ENCODE measurements around the gene ENAH. TPM values are rescaled to one million over a fixed set of nuclear protein-coding genes. Genes with fewer than 3 reads are reported as not detected.
"Not testable (repeated sequence)": the region's sequence is repeated elsewhere in the genome, so short reads cannot be mapped to it uniquely, and the experiment has no call there.

The ENAH gene
- not detected for total RNA-seq

DNA sequence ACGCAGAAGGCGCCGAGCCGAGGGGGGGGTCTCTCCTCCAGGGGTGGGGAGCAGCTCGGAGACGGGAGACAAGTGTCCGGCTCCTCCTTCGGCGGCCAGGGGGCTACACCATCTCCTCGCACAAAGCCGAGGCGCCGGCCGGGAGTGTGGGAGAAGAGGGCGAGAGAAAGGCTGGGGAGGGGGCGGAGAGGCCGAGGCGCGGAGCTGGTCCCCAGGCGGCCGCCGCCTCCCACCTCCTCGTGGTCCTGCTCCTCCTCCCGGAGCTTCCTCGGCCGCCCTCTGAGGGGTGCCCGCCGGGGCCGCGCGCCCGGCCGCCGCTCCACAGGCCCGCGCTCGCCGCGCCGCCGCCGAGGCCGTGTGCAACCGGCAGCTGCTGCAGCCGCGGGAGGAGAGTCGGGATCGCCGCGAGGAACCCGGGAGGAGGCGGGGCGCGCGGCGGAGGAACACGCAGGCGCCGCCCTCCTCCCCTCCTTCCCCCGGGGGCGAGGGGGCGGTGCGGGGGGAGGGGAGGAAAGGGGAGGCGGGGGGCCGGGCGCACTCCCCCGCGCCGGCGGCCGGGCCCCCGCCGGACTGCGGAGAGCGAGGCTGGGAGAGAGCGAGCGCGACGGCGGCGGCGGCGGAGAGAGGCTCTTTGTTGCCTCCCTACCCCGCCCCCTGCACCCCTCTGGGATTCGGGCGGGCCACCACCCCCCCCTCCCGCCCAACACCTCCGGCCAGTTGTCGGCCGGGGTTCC, at the start of gene ENAH:
ENAH (minus strand) TSS at position 395 of the 734 bp plus-strand sequence. CDS start 433 bp downstream, outside the sequence.
- CTCF ChIA-PET: no interaction called here
- Mint-ChIP-seq H3K27ac (no peak within 1 kb of the TSS), H3K36me3 (no peaks in the 10 kb centered on the region), H3K4me3 (peak within 1 kb of the TSS; percentile 77), H3K27me3 (peaks cover 57% of the 10 kb centered on the region), H3K9me3 (ENCODE audit: low read depth) (no peaks in the 10 kb centered on the region), H3K4me1 (peaks cover 14% of the 10 kb centered on the region)
- ATAC-seq: peak; percentile 79
- no peak for DNase-seq

DNA sequence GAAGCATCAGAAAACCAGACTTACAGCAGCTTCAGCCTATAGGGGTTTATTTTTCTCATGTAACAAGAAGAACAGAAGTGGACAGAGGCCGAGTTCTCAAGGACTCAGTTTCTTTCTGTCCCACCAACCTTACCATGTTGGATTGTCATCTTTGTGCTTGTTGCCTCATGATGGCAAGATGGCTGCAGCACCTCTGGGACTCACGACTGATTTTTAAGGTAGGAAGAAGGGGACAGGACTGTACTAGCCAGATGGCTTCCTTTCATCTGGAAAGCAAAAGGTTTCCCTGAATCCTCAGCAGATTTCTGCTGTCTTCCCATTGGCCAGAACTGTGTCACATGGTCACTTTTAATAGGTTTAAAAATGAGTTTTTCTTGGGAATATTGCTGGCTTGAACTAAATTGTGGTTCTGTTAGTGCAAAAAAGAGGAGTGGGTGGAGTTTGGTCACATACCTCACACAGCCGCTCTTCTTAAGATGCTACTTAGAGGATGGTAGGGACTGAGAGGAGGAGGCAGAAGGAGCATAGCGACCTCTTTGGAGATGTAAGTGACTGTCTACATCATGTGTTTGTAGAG, 48.1 kb upstream of the ENAH start:
- CTCF ChIA-PET: no interaction called here
- ATAC-seq: no peak
- H3K36me3 Mint-ChIP-seq: no peaks in the 10 kb centered on the region

DNA sequence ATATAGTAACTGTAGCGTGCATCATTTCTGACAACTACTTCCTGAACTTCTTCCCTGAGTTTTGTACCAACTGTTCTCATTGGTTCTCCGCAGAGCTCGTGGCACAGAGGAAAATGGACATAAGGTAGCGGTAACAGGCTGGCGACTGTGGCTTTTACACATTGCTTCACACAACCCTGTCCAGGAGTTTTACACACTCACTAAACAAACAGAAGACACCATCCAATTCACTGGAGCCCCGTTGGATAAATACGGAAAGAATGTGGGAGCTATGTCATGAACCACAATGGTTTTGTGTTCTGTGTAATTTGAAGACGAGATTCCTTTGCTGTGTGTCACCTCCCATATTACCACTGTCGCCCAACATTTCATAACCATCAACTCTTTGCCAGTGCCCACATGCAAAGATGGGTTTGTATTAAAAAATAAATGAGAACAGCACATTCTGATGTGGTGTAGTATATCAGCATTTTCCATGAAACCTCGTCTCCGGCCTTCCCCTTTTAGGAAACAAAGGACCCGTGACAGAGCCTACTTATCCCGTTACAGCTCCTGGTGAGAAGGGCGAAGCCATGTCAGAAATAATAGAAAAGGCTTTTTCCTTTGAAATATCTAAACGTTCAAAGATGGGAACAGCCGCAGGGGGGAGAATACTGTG, 47.4 kb upstream of the ENAH start:
- no peaks in the 10 kb centered on the region for H3K4me1 Mint-ChIP-seq
- no peaks in the 10 kb centered on the region for H3K9me3 Mint-ChIP-seq (ENCODE audit: low read depth)
- H3K36me3 Mint-ChIP-seq: no peaks in the 10 kb centered on the region
- no peaks in the 10 kb centered on the region for H3K27me3 Mint-ChIP-seq
- no peak for ATAC-seq
- no peak overlapping the region for H3K27ac Mint-ChIP-seq
- H3K4me3 Mint-ChIP-seq: no peak overlapping the region
- DNase-seq: no peak
- CTCF ChIA-PET: no interaction called here

More for the DNA sequence above, 48.1 kb upstream of the ENAH start:
- Mint-ChIP-seq H3K27ac (no peak overlapping the region), H3K27me3 (no peaks in the 10 kb centered on the region), H3K9me3 (ENCODE audit: low read depth) (no peaks in the 10 kb centered on the region), H3K4me3 (no peak overlapping the region), H3K4me1 (no peaks in the 10 kb centered on the region)
- no peak for DNase-seq

DNA sequence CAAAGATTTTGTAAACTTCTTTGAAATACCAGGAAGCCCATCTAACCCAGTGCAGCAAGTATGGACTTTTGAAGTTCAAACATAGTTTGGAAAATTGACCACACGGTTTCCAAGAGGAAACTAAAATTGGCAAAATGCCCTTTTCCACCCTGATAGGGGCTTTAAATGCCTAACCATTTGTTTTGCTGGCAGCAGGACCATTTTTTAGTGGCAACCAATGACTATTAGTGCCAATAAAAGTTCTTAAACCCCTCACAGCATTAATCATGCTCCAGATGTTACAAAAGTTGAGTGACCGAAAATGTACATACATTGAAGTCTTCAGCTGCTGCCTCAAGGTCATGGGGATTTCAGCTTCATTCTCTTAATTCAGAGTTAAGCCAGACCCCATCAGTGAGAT, 46.4 kb upstream of the ENAH start:
- no peak for ATAC-seq
- Mint-ChIP-seq H3K36me3 (no peaks in the 10 kb centered on the region), H3K9me3 (ENCODE audit: low read depth) (no peaks in the 10 kb centered on the region), H3K27ac (no peak overlapping the region), H3K27me3 (no peaks in the 10 kb centered on the region), H3K4me1 (no peaks in the 10 kb centered on the region), H3K4me3 (no peak overlapping the region)
- CTCF ChIA-PET: no interaction called here
- DNase-seq: no peak

DNA sequence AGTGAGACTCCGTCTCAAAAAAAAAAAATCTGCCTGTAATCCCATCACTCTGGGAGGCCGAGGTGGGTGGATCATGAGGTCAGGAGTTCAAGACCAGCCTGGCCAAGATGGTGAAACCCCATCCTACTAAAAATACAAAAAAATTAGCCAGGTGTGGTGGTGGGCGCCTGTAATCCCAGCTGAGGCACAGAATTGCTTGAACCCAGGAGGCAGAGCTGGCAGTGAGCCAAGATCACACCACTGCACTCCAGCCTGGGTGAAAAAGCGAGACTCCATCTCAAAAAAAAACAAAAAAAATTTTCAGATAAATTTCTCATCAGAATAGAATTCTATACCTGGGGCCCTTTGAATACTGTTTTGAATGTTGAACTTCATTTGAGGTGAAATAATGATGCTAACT, 45.3 kb upstream of the ENAH start:
- CTCF ChIA-PET; ATAC-seq; H3K9me3 Mint-ChIP-seq (ENCODE audit: low read depth); H3K4me3 Mint-ChIP-seq; DNase-seq; H3K27ac Mint-ChIP-seq; H3K4me1 Mint-ChIP-seq; H3K36me3 Mint-ChIP-seq; H3K27me3 Mint-ChIP-seq: not testable (repeated sequence)

DNA sequence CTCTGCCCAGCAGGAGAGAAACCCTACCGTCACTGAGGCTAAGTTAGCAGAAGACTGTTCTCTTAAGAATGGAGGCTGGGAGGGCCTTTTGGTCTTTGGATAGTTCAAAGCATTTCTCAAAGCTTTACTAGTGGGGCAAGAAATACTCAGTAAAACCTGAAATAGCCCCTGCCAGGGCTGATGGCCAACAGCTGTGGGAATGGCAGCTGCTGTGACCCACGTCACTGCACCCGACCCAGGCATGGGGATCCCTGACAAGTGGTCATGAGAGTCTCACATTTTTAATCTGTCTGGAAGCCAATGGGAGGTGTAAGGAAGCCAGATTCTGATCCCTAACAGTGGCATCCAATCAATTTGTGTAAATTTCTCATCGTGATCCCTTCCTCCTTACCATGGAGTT, 44.5 kb upstream of the ENAH start:
- Mint-ChIP-seq H3K4me3 (no peak overlapping the region), H3K27ac (no peak overlapping the region), H3K9me3 (ENCODE audit: low read depth) (no peaks in the 10 kb centered on the region), H3K27me3 (no peaks in the 10 kb centered on the region), H3K4me1 (no peaks in the 10 kb centered on the region), H3K36me3 (no peaks in the 10 kb centered on the region)
- CTCF ChIA-PET: no interaction called here
- ATAC-seq (no peak), DNase-seq (no peak)

DNA sequence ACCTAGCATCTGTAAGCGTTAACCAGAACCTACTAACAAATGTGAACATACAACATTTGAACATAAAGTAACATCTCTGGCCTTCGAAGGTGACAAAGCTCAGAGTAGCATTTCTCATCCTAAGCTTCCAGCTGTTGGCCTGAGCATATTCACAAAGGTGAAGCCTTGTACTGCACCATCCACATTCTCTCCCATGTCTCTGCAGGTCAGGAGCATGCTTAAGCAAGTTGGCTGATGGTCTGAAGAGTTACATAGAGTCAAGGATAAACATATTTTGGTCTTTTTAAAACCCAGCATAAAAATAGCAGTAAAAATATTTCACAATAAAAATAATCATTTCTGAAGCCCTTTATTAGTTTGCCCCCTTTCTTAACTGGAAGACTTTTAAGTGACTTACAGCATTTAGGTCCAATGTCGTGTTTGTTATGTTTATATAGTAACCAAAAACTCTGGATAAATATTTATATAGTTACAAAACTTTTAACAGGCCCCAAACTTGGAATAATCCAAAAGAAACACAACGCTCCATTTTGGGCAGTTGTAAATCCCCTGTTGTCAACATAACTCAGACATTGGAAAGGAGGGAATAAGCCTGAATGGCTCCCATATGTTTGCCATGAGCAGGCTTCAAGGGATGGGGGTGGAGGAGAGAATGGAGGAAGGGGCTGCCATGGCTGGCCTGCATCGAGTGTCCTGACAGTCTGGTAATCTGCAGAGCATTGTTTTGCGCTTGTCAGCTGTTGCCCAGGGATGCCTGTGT, 42.8 kb upstream of the ENAH start:
- CTCF ChIA-PET: no interaction called here
- no peak for ATAC-seq
- no peak overlapping the region for H3K4me3 Mint-ChIP-seq
- DNase-seq: no peak
- H3K4me1 Mint-ChIP-seq: no peaks in the 10 kb centered on the region
- H3K27ac Mint-ChIP-seq: no peak overlapping the region
- no peaks in the 10 kb centered on the region for H3K36me3 Mint-ChIP-seq
- no peaks in the 10 kb centered on the region for H3K9me3 Mint-ChIP-seq (ENCODE audit: low read depth)
- H3K27me3 Mint-ChIP-seq: no peaks in the 10 kb centered on the region

DNA sequence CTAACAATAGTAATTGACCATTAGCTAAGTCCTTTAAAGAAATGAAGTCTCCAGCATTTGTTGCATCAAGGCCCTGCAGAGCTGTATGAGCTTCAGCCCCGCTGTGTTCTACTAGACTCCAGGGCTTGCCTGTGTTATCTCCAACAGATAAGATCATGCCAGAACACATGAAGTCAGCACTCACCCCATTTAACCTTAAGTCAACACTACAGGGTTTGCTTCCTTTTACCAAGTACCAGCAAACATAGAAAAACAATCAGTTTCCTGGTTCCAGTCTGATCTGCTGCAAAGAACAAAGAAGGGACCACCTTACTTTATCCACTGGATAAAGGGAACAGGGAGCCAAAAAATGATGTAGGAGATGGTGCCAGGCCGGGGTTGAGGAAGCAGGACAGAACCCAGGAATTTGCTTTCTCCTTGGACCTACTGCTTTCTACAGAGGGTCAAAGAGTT, 41.3 kb upstream of the ENAH start:
- H3K4me3 Mint-ChIP-seq: no peak overlapping the region
- no peaks in the 10 kb centered on the region for H3K4me1 Mint-ChIP-seq
- no peak overlapping the region for H3K27ac Mint-ChIP-seq
- H3K9me3 Mint-ChIP-seq (ENCODE audit: low read depth): no peaks in the 10 kb centered on the region
- H3K36me3 Mint-ChIP-seq: no peaks in the 10 kb centered on the region
- CTCF ChIA-PET: no interaction called here
- H3K27me3 Mint-ChIP-seq: no peaks in the 10 kb centered on the region
- no peak for ATAC-seq
- no peak for DNase-seq

DNA sequence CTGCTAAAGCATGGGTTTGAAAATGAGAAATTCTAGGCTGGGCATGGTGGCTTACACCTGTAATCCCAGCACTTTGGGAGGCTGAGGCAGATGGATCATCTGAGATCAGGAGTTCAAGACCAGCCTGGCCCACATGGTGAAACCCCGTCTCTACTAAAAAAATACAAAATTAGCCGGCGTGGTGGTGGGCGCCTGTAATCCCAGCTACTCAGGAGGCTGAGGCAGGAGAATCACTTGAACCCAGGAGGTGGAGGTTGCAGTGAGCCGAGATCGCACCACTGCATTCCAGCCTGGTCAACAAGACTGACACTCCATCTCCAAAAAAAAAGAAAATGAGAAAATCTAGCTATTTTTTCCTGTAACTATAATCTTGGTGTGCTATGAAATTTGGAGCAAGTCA, 40.8 kb upstream of the ENAH start:
- H3K27me3 Mint-ChIP-seq; DNase-seq; H3K36me3 Mint-ChIP-seq; H3K27ac Mint-ChIP-seq; H3K4me3 Mint-ChIP-seq; H3K9me3 Mint-ChIP-seq (ENCODE audit: low read depth); CTCF ChIA-PET; H3K4me1 Mint-ChIP-seq; ATAC-seq: not testable (repeated sequence)

DNA sequence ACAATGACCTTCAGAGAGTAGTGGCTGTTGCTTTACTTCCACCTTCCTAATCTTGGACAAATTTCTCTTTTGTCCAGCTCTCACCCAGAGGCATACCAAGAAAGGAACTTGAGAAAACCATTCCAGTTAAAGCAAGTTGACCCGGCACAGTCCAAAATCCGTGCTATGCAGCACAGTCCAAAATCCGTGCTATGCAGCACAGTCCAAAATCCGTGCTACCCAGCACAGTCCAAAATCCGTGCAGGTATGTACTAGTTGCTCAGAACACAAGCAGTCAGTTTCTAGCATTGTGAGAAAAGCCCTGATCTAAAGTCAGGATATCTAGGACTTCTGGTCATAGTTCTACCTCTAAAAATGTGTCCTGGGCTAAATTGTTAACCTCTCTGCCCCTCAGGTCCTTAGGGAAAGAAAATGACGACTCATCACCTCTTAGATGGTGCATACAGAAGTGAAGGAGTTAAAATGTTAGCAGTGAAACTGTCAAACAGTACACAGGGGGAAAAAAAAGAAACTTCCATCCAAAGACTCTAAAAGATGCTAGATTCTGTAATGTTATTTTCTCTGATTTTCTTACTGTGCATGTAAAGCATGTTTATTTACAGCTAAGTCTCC, 40.3 kb upstream of the ENAH start:
- Mint-ChIP-seq H3K27me3 (no peaks in the 10 kb centered on the region), H3K4me3 (no peak overlapping the region), H3K27ac (no peak overlapping the region), H3K9me3 (ENCODE audit: low read depth) (no peaks in the 10 kb centered on the region), H3K36me3 (no peaks in the 10 kb centered on the region), H3K4me1 (no peaks in the 10 kb centered on the region)
- CTCF ChIA-PET: no interaction called here
- DNase-seq: no peak
- no peak for ATAC-seq

DNA sequence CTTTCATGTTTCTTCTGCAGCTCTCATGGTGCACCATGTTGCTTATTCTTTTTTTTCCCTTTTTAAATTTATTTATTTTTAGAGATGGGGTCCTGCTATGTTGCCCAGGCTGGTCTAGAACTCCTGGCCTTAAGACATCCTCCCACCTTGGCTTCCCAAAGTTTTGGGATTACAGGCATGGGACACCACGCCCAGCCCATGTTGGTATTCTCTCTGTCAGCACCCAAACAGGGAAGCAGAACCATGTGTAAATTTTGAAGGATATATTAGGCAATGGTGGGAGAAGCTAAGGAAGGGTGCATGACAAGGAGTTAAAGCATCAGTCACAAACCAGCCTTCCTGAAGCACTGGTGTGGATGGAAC, 39.6 kb upstream of the ENAH start:
- DNase-seq (no peak), ATAC-seq (no peak)
- no peaks in the 10 kb centered on the region for H3K36me3 Mint-ChIP-seq
- H3K4me3 Mint-ChIP-seq: no peak overlapping the region
- no peak overlapping the region for H3K27ac Mint-ChIP-seq
- CTCF ChIA-PET: no interaction called here
- H3K27me3 Mint-ChIP-seq: no peaks in the 10 kb centered on the region
- H3K4me1 Mint-ChIP-seq: no peaks in the 10 kb centered on the region
- no peaks in the 10 kb centered on the region for H3K9me3 Mint-ChIP-seq (ENCODE audit: low read depth)

DNA sequence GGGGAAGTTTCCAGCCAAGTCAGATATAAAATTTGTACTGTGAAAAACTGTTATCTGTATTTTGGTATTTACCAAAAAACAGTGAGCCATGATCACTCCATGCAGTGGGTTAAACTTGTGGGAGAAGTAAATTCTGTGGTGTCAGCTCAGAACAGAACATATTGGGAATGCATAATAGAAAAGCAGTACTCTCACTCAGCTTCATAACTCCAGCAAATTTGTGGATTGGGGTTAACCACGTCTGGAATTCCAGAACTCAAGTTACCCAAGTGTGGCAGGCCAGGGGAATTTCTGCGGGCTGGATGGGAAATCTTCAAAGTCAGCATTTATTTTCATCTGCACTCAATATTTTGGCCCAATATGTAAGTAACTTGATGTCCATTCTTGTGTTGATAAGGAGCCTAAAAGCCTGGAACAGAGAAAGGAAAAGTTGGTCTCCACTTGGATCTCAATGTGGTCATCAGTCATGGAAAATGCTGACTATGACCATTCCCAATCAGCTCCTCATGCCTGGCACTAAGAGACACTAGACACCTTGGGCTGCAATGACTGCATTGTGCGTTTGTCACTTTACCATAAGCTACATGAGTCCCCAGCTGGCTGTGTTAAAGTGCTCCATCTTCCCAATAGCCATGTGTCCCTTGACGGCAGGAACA, 39.1 kb upstream of the ENAH start:
- no peaks in the 10 kb centered on the region for H3K27me3 Mint-ChIP-seq
- no peak overlapping the region for H3K27ac Mint-ChIP-seq

DNA sequence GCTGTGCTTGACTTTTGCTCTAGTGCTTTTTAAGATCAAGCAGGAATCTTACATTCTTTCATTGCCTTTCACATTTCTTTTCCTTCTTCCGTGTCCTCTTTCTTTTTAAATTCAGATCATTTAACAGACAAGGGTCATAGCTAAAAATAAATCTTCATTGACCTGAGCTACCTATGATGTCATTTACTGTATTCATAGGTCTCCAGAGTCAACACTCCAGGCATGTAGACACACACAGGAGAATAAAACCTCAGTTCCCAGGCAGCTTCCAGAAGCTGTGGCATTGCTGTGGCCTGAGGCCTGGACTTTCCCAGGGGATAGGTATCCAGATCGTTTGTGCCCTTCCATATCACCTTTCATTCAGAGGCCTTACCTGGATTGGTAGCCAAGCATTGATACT, 38.5 kb upstream of the ENAH start:
- H3K4me3 Mint-ChIP-seq: no peak overlapping the region
- no peaks in the 10 kb centered on the region for H3K4me1 Mint-ChIP-seq
- H3K36me3 Mint-ChIP-seq: no peaks in the 10 kb centered on the region
- no peak for ATAC-seq
- H3K9me3 Mint-ChIP-seq (ENCODE audit: low read depth): no peaks in the 10 kb centered on the region
- H3K27ac Mint-ChIP-seq: no peak overlapping the region
- H3K27me3 Mint-ChIP-seq: peaks cover 4% of the 10 kb centered on the region
- CTCF ChIA-PET: no interaction called here
- DNase-seq: no peak

More for the DNA sequence above, 39.1 kb upstream of the ENAH start:
- DNase-seq: no peak
- ATAC-seq: no peak
- CTCF ChIA-PET: no interaction called here
- no peaks in the 10 kb centered on the region for H3K4me1 Mint-ChIP-seq
- H3K9me3 Mint-ChIP-seq (ENCODE audit: low read depth): no peaks in the 10 kb centered on the region
- no peaks in the 10 kb centered on the region for H3K36me3 Mint-ChIP-seq
- no peak overlapping the region for H3K4me3 Mint-ChIP-seq
